HG03103 (cell line): Measurements from ENCODE around the gene RREB1.

Experiments
- ATAC-seq: cut with Tn5 transposase; IDR thresholded peaks from one replicate; pipeline ENCODE4 v1.9.1; 2021; ENCODE audit warnings: low read depth; ENCODE audit not compliant: unreplicated experiment

Gene RREB1

GRCh38 chr6:7239590-7239948, 131.8 kb downstream of the RREB1 start:
- no peak for ATAC-seq

DNA sequence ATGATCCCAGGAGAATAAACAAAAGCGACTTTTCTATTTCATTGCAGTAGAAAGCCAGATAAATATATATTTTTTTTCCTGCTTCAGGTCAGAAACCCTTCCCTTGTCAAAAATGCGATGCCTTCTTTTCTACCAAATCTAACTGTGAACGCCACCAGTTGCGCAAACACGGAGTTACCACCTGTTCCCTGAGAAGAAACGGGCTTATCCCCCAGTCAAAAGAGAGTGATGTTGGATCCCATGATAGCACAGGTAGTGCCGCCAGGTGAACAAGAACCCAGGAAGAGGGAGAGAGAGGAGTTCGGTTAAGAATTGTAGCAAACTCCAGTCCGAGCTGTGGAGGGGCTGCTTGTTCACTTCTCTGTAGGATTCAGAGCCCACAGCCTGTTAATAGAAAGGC, 132.6 kb downstream of the RREB1 start:
- ATAC-seq = no peak

DNA sequence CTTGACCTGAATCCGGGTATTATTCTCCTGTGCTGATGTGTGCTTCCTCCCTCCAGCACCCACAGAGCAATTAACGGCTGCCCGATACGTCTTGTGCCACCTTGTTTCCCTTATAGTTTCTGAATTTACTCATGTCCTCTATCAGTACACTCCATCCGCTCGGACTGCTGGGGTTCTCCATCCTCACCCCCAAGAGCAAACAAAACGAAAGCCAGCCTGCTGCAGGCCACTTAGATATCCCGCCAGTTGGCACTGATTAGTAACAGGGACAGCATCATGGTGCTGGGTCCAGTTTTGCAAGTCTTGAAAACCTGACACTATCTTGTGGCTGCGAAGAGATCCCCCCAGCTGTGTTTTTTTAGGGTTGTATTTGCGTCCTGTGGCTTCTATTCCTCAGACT, 133.4 kb downstream of the RREB1 start:
- ATAC-seq = no peak

DNA sequence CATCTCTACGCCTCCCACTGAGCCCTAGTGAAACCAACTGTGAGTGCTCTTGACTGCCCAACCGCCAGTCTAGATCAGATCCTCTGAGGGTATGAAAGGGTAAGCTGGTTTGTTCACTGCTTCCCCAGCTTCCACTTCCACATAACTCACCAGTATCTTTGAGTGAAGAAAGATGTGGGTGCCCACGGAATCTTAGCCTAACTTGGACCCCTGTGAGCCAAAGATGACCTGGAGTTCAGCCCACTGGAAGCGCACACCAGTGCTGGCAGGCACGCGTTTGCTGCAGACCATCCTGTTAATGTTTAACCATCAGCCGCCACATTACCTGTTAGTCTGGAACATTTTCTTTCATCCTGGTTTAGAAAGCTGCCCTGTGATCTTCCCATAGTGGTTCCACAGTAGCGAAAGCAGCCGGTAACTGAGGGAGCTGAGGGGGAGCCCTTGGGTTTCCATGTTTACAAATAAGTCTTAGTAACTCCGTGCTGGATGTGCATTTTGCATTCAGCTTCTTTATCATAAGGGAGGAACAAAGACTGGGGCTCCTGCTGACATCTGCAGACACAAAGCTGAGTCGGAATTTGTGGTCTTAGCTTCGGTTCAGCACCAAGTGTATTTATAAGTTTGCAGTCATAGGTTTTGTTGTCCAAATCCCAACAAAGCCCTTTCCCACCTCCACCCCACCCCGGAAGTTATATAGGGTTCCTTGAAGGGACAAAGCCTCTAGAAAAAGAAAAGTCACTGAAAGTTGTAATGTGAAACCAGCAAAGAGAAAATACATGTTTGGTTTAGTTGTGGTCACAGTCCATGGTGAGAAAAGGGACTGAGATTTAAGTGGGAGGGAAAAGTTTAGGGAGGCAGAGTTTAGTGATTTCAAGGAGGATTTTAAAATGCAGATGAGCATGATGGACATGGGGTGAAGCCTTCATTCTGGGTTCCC, 134.2 kb downstream of the RREB1 start:
- ATAC-seq = no peak

GRCh38 chr6:7242835-7243178, 135.0 kb downstream of the RREB1 start:
- no peak for ATAC-seq

- ATAC-seq = no peak
These were observed 135.6 kb downstream of the RREB1 start for GRCh38 chr6:7243179-7243981.

GRCh38 chr6:7245668-7246393, 138.1 kb downstream of the RREB1 start:
- no peak for ATAC-seq

DNA sequence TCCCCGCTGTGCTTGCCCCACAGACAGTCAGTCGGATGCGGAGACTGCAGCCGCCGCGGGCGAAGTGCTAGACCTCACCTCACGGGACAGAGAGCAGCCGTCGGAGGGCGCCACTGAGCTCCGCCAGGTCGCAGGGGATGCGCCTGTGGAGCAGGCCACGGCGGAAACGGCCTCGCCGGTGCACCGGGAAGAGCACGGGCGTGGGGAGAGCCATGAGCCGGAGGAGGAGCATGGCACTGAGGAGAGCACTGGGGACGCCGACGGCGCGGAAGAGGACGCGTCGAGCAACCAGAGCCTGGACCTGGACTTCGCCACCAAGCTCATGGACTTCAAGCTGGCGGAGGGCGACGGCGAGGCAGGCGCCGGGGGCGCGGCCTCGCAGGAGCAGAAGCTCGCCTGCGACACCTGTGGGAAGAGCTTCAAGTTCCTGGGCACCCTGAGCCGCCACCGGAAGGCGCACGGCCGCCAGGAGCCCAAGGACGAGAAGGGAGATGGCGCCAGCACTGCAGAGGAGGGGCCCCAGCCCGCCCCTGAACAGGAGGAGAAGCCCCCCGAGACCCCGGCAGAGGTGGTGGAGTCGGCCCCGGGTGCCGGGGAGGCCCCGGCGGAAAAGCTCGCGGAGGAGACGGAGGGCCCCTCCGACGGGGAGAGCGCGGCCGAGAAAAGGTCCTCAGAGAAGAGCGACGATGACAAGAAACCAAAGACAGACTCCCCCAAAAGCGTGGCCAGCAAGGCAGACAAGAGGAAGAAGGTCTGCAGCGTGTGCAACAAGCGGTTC, 138.8 kb downstream of the RREB1 start:
- ATAC-seq = no peak

DNA sequence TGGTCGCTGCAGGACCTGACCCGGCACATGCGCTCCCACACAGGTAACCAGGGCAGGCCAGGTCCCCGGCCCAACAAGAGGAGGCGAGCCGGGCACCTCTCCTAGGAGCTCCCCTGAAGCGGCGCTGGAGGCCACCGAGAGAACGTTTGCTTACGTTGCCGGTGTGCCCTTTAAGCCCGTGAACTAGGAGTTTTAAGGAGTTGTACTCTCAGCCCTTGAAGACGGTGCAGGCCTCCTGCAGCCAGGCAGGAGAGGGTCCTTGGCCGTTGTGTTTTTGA, 139.4 kb downstream of the RREB1 start:
- no peak for ATAC-seq

DNA sequence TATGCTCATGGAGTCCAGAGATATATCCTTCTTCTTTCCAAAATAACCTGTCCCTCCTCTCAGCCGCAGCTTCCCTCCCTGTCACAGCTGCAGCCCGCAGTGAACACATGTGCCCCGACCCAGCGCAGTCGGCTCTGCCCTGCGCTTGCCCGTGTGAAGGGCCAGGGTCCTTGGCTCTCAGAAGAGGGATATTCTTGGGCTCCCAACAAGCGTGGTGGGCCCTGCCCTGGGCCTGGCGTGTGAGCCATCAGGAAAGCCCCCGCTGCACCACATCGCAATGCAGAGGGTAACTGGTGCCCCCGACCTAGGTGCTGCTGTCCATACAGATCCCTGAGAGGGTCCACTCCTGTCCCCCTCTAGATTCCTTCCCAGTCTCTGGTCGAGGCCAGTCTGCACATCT, 140.1 kb downstream of the RREB1 start:
- ATAC-seq = no peak

GRCh38 chr6:7249391-7249790, 141.6 kb downstream of the RREB1 start:
- no peak for ATAC-seq

- no peak for ATAC-seq
These were observed 142.3 kb downstream of the RREB1 start for GRCh38 chr6:7249946-7250643.

DNA sequence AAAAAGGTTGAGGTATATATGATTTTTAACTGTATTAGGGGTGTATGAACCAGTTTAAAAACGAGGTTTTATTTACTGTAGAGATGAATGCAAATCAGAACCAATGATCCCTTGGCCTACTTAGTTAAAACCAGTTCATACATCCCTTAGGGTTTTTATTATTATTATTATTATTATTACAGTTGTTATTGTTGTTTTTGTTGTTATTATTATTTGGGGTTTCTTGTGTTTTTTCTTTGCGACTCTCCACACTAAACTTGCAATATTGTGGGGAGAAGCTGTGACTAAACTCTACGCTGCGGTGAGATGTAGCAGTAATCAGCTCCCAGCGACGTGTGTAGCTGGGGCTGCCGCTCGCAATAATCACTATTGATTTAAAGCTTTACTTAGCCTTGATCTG, 143.1 kb downstream of the RREB1 start:
- no peak for ATAC-seq

DNA sequence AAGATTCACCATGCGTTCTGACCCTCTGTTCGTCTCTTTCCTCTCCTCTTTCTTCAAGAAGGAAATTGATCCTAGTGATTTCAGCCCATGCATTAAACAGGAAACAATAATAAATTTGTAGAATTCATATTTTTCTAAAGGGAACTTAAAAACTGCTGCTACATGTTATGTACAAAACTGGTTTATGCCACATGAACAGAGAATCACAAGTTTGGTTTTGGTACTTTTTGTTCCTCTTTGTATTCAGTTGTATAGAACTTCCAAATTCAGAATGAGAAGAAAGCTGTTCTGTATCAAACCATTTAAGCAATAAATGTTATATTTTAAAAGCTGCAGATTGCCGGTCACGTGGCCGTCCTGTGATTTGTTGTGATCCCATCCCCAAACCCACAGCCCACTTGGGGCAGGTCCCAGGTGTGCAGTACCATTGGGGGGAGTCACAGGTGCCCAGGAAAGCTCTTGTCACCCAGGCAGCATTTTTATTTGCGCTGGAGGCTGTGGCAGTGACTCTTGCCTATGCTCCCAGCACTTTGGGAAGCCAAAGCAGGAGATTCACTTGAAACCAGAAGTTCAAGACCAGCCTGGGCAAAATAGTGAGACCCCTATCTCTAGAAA, 144.0 kb downstream of the RREB1 start:
- no peak for ATAC-seq

DNA sequence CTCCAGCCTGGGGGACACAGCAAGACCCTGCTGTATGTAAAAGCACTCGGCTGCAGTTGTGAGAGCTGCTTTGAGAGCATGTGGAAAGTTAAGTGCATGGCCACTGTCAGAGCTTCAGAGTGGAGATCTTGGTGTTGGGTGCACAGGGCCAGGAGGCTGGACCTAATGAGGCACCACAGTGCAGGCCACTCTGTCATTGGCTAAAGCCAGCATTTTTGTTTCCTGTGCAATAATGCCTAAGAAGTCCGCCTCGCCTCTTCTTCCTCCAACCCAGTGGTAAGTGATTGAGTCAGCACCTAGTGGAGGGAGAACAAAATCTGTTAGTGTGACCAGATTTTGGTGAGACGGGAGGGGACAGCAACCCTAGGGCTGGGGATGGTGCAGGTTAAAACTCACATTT, 144.6 kb downstream of the RREB1 start:
- ATAC-seq = no peak

DNA sequence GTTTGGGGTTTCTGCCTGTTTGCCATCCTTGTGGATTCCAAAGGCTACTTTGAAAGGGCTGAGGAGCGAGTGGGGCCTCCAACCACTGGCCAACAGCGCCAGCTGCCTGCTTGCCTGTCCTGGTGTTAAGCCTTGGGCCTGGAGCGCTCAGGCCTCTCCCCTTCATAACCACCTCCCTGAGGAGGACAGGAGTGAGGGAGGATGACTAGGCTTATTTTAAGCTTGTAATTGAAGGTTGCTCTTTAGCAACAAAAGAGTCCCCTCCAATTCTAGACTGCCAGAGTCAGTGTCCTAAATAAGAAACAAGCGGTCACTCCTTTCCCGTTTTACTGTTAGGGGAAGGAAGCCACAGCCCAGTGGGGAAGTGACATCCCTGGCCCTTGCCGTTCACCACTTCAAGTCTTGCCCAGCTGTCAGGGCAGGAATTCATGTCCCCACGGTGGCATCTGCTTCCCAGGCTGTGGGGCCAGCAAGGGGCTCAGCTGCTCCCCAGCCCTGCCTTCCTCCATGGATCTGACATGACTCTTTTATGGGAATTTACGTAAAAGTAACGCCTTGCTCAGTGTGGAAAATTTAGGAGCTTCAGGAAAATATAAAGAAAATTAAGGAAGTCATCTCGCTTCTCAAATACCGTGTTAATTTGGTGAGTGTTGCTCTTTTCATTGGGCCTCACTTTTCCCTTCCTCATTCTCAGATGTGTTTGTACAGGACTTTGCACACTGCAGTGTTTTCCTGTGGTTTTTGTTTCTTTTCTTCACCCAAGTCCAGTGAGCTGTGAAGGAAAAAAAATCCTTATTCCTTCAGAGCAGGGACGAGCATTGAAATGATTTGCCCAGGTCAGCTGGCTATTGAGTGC, 147.4 kb downstream of the RREB1 start:
- no peak for ATAC-seq

- ATAC-seq = no peak
These were observed 148.2 kb downstream of the RREB1 start for GRCh38 chr6:7255918-7256317.

DNA sequence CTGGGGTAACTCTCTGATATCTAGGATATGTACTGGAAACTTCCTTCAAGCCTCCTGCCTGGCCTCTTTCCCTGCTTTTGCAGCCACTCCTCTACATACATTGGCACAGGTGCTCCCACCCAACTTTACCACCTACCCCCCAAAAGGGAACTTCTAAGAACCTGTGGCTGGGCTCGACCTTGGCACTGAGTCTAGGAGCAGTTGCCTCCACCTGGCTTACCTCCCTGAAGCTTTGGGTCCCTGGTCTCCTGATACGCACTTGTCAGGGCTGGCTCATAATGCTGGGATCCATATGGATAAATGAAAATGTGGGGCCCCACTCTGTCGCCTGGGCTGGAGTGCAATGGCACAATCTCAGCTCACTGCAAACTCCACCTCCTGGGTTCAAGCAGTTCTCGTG, 149.0 kb downstream of the RREB1 start:
- no peak for ATAC-seq
